PFSK-1 (cell line): ENCODE measurements around the gene LNX1.

Experiments used
- FOXP2 ChIP-seq: optimal IDR thresholded peaks from 2 replicates; pipeline ENCODE3; 2011; ENCODE audit warnings: borderline replicate concordance, control low read depth, inconsistent platforms; ENCODE audit not compliant: insufficient read depth; ENCODE audit errors: extremely low read length, extremely low read depth
- POLR2AphosphoS5 ChIP-seq: IDR thresholded peaks from 2 replicates; pipeline ENCODE4 v1.6.1; 2012; ENCODE audit warnings: low read depth, mild to moderate bottlenecking, control low read depth, low read length, moderate library complexity
- SIN3A ChIP-seq: IDR thresholded peaks from 2 replicates; pipeline ENCODE4 v1.6.1; 2012; ENCODE audit warnings: mild to moderate bottlenecking, low read length, moderate library complexity, borderline replicate concordance; ENCODE audit not compliant: insufficient read depth
- TAF1 ChIP-seq: IDR thresholded peaks from 2 replicates; pipeline ENCODE4 v1.6.1; 2012; ENCODE audit warnings: low read length, control low read depth, borderline replicate concordance; ENCODE audit not compliant: insufficient read depth
- TF ChIP-seq, protein P1 (sequence below), 2 experiments: IDR thresholded peaks; 2 replicates each; pipeline versions ENCODE4 v1.6.1 to v1.8.0; 2011 to 2012; ENCODE audit warnings: low read depth in 2 of 2, low read length in 2 of 2, control low read depth in 1 of 2, inconsistent platforms in 1 of 2, mild to moderate bottlenecking in 1 of 2, moderate library complexity in 1 of 2; ENCODE audit not compliant: insufficient read depth in 1 of 2

LNX1 gene

DNA sequence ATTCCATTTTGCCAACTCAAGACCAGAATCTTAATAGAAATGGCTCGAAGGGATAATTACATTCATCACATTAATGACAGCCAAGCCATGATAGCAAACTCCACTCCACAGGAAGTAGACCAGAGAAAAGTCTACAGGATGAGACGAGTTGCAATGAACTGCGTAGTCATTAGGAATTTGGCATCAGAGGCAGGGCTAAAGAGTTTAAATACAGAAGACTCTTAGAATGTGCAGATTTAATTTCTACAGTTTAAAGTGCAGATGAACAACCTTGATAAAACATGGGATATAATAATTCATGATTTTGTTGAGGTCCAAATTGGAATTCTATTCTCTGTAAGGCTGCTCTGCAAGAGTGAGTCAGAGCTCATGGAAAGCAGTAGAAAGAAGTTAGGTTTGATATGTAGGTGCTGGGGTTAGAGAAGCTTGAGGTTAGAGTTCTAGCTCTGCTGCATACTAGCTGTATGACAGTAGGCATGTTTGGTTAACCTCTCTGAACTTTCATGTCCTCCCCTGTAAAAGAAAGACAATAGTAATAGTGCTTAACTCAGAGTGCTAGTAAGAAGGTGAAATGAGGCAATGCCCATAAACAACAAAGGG lies 32.2 kb downstream of the LNX1 start:
- TF ChIP-seq, protein P1, sequence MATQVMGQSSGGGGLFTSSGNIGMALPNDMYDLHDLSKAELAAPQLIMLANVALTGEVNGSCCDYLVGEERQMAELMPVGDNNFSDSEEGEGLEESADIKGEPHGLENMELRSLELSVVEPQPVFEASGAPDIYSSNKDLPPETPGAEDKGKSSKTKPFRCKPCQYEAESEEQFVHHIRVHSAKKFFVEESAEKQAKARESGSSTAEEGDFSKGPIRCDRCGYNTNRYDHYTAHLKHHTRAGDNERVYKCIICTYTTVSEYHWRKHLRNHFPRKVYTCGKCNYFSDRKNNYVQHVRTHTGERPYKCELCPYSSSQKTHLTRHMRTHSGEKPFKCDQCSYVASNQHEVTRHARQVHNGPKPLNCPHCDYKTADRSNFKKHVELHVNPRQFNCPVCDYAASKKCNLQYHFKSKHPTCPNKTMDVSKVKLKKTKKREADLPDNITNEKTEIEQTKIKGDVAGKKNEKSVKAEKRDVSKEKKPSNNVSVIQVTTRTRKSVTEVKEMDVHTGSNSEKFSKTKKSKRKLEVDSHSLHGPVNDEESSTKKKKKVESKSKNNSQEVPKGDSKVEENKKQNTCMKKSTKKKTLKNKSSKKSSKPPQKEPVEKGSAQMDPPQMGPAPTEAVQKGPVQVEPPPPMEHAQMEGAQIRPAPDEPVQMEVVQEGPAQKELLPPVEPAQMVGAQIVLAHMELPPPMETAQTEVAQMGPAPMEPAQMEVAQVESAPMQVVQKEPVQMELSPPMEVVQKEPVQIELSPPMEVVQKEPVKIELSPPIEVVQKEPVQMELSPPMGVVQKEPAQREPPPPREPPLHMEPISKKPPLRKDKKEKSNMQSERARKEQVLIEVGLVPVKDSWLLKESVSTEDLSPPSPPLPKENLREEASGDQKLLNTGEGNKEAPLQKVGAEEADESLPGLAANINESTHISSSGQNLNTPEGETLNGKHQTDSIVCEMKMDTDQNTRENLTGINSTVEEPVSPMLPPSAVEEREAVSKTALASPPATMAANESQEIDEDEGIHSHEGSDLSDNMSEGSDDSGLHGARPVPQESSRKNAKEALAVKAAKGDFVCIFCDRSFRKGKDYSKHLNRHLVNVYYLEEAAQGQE (IDR thresholded peaks at IDR 0.05; ENCODE audit: insufficient read depth in 1 of 2, low read depth in 2 of 2, low read length in 2 of 2) = no peak
- TF ChIP-seq SIN3A (no peak), POLR2AphosphoS5 (no peak), TAF1 (no peak), FOXP2 (no peak)

DNA sequence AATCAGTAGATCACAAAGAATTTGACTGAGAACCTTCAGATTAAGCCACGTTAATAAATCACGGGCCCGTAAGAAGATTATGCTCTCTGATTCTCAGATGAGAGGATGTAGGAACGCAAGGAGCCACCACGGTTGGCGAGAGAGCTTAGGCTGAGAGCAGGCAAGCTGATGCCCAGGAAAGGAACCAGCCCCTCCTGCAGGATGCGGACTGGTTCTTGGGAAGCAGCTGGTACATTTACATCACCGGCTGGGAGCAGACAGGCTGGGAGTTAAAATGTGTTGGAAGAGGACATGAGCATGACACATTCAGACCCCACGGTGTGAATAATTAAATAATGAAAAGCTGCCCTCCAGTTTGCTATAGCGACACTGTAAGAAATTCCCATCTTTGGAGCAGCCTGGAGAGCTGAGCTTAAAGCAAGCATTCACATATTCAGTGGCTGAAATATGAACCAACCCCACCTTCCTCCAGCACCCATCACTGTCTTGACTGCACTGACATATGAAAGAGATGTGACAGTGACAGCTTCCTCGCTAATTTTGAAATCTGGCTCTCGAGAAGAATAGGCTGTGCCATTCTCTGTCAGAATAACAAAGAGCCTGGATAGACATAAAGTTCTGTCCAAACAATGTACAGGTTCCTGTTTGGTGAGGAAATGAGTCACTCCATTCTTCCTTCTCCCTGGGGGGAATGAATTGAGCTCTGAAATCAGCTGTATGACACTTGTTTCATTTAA lies 33.1 kb downstream of the LNX1 start:
- TF ChIP-seq SIN3A (no peak), TAF1 (no peak), FOXP2 (no peak), POLR2AphosphoS5 (no peak)
- TF ChIP-seq, protein P1 (IDR thresholded peaks at IDR 0.05; ENCODE audit: insufficient read depth in 1 of 2, low read depth in 2 of 2, low read length in 2 of 2) = no peak

DNA sequence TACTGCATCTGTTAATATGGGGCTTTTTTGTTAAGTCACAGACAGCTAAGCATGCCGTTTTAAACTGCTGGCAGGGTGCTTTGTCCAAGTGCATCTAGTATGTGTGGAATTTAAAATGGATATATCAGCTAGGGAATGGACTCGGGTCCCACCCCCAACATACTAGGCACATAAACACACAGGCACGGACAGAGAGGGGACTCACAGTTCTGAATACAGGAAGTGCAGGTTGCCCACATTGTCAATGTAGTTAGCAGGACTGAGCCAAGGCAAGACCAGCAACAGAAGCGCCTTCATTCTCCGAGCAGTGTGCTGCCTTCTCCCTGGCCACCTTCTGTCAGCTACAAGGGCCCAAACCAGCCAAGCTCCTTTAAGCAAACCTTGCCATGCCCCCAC lies 33.6 kb downstream of the LNX1 start:
- TF ChIP-seq FOXP2 (no peak), SIN3A (no peak), POLR2AphosphoS5 (no peak), TAF1 (no peak)
- TF ChIP-seq, protein P1 (IDR thresholded peaks at IDR 0.05; ENCODE audit: insufficient read depth in 1 of 2, low read depth in 2 of 2, low read length in 2 of 2) = no peak

DNA sequence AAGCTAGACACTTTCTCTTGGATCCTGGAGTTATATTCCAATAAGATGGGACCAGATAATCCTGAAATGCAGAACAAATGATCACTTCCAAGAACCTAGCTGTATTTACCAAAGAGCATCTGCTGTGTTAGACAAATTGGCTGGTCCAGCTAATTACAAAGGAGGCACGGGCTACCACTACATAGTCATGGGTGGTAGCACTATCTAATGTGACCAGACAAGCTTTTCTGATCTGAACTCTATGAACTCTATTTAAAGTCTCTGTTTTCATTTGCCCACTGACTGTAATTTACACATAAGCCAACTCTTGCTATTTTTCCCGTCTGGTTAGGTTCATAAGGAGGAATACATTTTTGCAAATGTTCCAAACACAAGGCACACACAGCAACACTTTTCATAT lies 34.6 kb downstream of the LNX1 start:
- TF ChIP-seq, protein P1 (IDR thresholded peaks at IDR 0.05; ENCODE audit: insufficient read depth in 1 of 2, low read depth in 2 of 2, low read length in 2 of 2) = no peak
- TF ChIP-seq TAF1 = no peak
- no peak for TF ChIP-seq FOXP2
- no peak for TF ChIP-seq SIN3A
- TF ChIP-seq POLR2AphosphoS5 = no peak
